Nephron (organoid): ENCODE measurements around the gene TRIM54.
"Not testable (repeated sequence)": the region's sequence is repeated elsewhere in the genome, so short reads cannot be mapped to it uniquely, and the experiment has no call there.

Experiments used
- H3K27ac Mint-ChIP-seq, 3 experiments: 2 replicates each; pipeline ENCODE4 v1.8.0; 2020; ENCODE audit warnings: mixed read lengths in 3 of 3, mild to moderate bottlenecking in 2 of 3, moderate library complexity in 1 of 3
- H3K27me3 Mint-ChIP-seq: 2 replicates; pipeline ENCODE4 v1.8.0; 2021; ENCODE audit warnings: low read depth, mild to moderate bottlenecking, moderate library complexity, mixed read lengths
- H3K36me3 Mint-ChIP-seq: 2 replicates; pipeline ENCODE4 v1.8.0; 2020; ENCODE audit warnings: low read depth, mixed read lengths
- H3K4me1 Mint-ChIP-seq: 2 replicates; pipeline ENCODE4 v1.8.0; 2020; ENCODE audit warnings: mixed read lengths
- H3K4me3 Mint-ChIP-seq, 3 experiments: 2 replicates each; pipeline ENCODE4 v1.8.0; 2020; ENCODE audit warnings: mild to moderate bottlenecking in 3 of 3, mixed read lengths in 3 of 3, moderate library complexity in 2 of 3
- H3K9me3 Mint-ChIP-seq: 2 replicates; pipeline ENCODE4 v1.8.0; 2020; ENCODE audit warnings: mixed read lengths
- TF ChIP-seq, protein P1 (sequence below), 3 experiments: fragments of 200-600 bp; sonication (generic); IDR thresholded peaks; one replicate each; pipeline ENCODE4 v1.5.0; 2021; ENCODE audit warnings: antibody characterized with exemption in 3 of 3; ENCODE audit not compliant: unreplicated experiment in 3 of 3

TRIM54 gene

GRCh38 chr2:27351802-27352598, 69.8 kb downstream of the TRIM54 start:
- peak overlapping the region in 1 of 3 experiments; percentile 8 for H3K27ac Mint-ChIP-seq
- H3K9me3 Mint-ChIP-seq = no peaks in the 10 kb centered on the region
- H3K27me3 Mint-ChIP-seq = no peaks in the 10 kb centered on the region
- peaks cover 17% of the 10 kb centered on the region for H3K4me1 Mint-ChIP-seq
- TF ChIP-seq, protein P1, sequence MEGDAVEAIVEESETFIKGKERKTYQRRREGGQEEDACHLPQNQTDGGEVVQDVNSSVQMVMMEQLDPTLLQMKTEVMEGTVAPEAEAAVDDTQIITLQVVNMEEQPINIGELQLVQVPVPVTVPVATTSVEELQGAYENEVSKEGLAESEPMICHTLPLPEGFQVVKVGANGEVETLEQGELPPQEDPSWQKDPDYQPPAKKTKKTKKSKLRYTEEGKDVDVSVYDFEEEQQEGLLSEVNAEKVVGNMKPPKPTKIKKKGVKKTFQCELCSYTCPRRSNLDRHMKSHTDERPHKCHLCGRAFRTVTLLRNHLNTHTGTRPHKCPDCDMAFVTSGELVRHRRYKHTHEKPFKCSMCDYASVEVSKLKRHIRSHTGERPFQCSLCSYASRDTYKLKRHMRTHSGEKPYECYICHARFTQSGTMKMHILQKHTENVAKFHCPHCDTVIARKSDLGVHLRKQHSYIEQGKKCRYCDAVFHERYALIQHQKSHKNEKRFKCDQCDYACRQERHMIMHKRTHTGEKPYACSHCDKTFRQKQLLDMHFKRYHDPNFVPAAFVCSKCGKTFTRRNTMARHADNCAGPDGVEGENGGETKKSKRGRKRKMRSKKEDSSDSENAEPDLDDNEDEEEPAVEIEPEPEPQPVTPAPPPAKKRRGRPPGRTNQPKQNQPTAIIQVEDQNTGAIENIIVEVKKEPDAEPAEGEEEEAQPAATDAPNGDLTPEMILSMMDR (IDR thresholded peaks at IDR 0.05; ENCODE audit: unreplicated experiment in 3 of 3) = no peak
- peaks cover 13% of the 10 kb centered on the region for H3K36me3 Mint-ChIP-seq
- H3K4me3 Mint-ChIP-seq = no peak overlapping the region

DNA sequence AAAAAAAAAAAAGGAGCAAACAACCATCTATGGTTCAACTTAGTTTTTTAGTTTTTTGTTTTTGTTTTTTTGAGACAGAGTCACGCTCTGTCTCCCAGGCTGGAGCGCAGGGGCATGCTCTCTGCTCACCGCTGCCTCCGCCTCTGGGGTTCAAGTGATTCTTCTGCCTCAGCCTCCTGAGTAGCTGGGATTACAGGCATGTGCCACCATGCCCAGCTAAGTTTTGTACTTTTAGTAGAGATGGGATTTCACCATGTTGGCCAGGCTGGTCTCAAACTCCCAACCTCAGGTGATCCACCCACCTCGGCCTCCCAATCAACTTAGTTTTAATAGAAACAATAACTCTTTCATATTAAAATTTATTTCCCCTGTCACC, 71.1 kb downstream of the TRIM54 start:
- H3K27me3 Mint-ChIP-seq, H3K9me3 Mint-ChIP-seq, H3K4me3 Mint-ChIP-seq: not testable (repeated sequence)
- Mint-ChIP-seq H3K36me3 (peaks cover 15% of the 10 kb centered on the region), H3K4me1 (peaks cover 25% of the 10 kb centered on the region), H3K27ac (peak overlapping the region in 1 of 3 experiments; percentile 67)

DNA sequence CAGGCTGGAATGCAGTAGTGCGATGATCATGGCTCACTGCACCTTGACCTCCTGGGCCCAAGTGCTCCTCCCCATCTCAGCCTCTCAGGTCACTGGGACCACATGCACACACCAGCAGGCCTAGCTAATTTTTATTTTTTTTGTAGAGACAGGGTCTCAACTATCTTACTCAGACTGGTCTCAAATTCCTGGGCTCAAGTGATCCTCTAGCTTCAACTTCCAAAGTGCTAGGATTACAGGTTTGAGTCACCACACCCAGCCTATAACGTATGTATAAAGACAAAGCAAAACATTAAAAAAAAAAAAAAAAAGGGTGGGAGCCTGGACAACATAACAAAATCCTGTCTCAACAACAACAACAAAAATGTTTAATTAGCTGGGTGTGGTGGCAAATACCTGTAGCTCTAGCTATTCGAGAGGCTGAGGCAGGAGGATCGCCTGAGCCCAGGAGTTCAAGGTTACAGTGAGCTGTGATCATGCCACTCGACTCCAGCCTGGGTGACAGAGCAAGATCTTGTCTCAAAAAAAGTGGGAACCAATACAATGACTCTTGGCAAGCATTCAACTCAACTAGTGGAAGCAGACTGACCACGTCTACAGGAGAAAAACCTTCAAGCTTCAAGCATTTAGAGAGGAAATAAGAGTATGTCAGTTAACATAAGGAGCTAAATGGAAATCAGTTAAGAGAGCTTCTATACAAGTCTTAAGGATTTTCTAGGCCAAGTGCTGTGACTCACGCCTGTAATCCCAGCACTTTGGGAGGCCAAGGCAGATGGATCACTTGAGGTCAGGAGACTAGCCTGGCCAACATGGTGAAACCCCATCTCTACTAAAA, 71.8 kb downstream of the TRIM54 start:
- peak overlapping the region; percentile 77 to 81 (median 78) for H3K4me3 Mint-ChIP-seq
- H3K27ac Mint-ChIP-seq = peak overlapping the region in 2 of 3 experiments; percentile 15 to 67
- peaks cover 30% of the 10 kb centered on the region for H3K4me1 Mint-ChIP-seq
- peaks cover 3% of the 10 kb centered on the region for H3K9me3 Mint-ChIP-seq
- peaks cover 19% of the 10 kb centered on the region for H3K36me3 Mint-ChIP-seq
- TF ChIP-seq, protein P1 (IDR thresholded peaks at IDR 0.05; ENCODE audit: unreplicated experiment in 3 of 3) = no peak
- no peaks in the 10 kb centered on the region for H3K27me3 Mint-ChIP-seq

- peak overlapping the region; percentile 98 to 100 (median 99) for H3K4me3 Mint-ChIP-seq
- no peaks in the 10 kb centered on the region for H3K27me3 Mint-ChIP-seq
- H3K4me1 Mint-ChIP-seq = peaks cover 30% of the 10 kb centered on the region
Observed at GRCh38 chr2:27354597-27354927, 72.3 kb downstream of the TRIM54 start.

DNA sequence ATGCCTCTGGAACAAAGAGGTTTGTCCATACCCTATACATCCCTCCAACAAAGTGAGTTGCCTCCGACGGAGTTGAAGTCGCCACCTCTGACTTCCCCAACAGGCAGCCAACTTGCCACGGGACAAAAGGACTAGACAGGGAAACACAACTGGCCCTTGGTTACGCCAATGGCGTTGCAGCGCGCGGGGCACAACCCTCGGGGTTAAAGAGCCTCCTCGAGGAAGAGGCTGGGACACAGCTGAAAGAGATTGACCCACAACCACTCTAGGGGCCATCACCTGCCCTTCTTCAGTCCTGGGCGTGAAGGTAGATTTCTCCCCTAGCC, 73.8 kb downstream of the TRIM54 start:
- Mint-ChIP-seq H3K27ac (peak overlapping the region; percentile 98 to 100 (median 98)), H3K4me3 (peak overlapping the region; percentile 98 to 100 (median 99)), H3K36me3 (peaks cover 17% of the 10 kb centered on the region), H3K4me1 (peaks cover 30% of the 10 kb centered on the region), H3K9me3 (peaks cover 3% of the 10 kb centered on the region), H3K27me3 (no peaks in the 10 kb centered on the region)
- TF ChIP-seq, protein P1 (IDR thresholded peaks at IDR 0.05; ENCODE audit: unreplicated experiment in 3 of 3) = no peak

More at GRCh38 chr2:27354597-27354927, 72.3 kb downstream of the TRIM54 start:
- TF ChIP-seq, protein P1 (IDR thresholded peaks at IDR 0.05; ENCODE audit: unreplicated experiment in 3 of 3) = no peak
- Mint-ChIP-seq H3K27ac (peak overlapping the region in 2 of 3 experiments; percentile 15 to 67), H3K9me3 (peaks cover 3% of the 10 kb centered on the region), H3K36me3 (peaks cover 19% of the 10 kb centered on the region)

- peaks cover 3% of the 10 kb centered on the region for H3K9me3 Mint-ChIP-seq
- H3K36me3 Mint-ChIP-seq = peaks cover 21% of the 10 kb centered on the region
- peak within 1 kb of the TSS; percentile 98 to 100 (median 98) for H3K27ac Mint-ChIP-seq
- TF ChIP-seq, protein P1 (IDR thresholded peaks at IDR 0.05; ENCODE audit: unreplicated experiment in 3 of 3) = no peak
- H3K27me3 Mint-ChIP-seq = no peaks in the 10 kb centered on the region
- peak within 1 kb of the TSS; percentile 98 to 100 (median 99) for H3K4me3 Mint-ChIP-seq
- H3K4me1 Mint-ChIP-seq = peaks cover 30% of the 10 kb centered on the region
Observed at GRCh38 chr2:27356382-27357181, 74.4 kb downstream of the TRIM54 start, which contains the start of gene GTF3C2. Gene GTF3C2 (minus strand): TSS chr2:27356764. CDS start chr2:27343554, 13,210 bp downstream.
